Measurements from ENCODE around the gene CEACAM16.
A peak's percentile ranks its signal among the peaks of the same experiment; 100 is the strongest.
"Not testable (repeated sequence)": the region's sequence is repeated elsewhere in the genome, so short reads cannot be mapped to it uniquely, and the experiment has no call there.

The CEACAM16 gene

GRCh38 chr19:44698492-44699201, at the start of gene CEACAM16:
CEACAM16 (plus strand) TSS chr19:44699151; CDS start chr19:44701457, 2,306 bp downstream.
- DNase-seq (ENCODE audit: insufficient read length, low spot score) (no peak), FAIRE-seq (no peak)

GRCh38 chr19:44649578-44650145, 49.3 kb upstream of the CEACAM16 start:
- no peak for DNase-seq (ENCODE audit: insufficient read length, low spot score)
- FAIRE-seq, result no peak

- no peak for FAIRE-seq
- no peak for DNase-seq (ENCODE audit: insufficient read length, low spot score)
These were observed 45.6 kb upstream of the CEACAM16 start for GRCh38 chr19:44653343-44653742.

GRCh38 chr19:44653977-44654774, 44.8 kb upstream of the CEACAM16 start:
- DNase-seq (ENCODE audit: insufficient read length, low spot score) (no peak), FAIRE-seq (no peak)

- FAIRE-seq, result peak; percentile 9
- peak; percentile 64 for DNase-seq (ENCODE audit: insufficient read length, low spot score)
These were observed 41.6 kb upstream of the CEACAM16 start for GRCh38 chr19:44657211-44657921.

- FAIRE-seq, result no peak
- no peak for DNase-seq (ENCODE audit: insufficient read length, low spot score)
These were observed 40.8 kb upstream of the CEACAM16 start for GRCh38 chr19:44658069-44658733.

GRCh38 chr19:44660081-44660480, 38.9 kb upstream of the CEACAM16 start:
- DNase-seq (ENCODE audit: insufficient read length, low spot score) (no peak), FAIRE-seq (no peak)

- DNase-seq (ENCODE audit: insufficient read length, low spot score), result no peak
- FAIRE-seq, result no peak
These were observed 37.7 kb upstream of the CEACAM16 start for GRCh38 chr19:44661205-44661604.

- DNase-seq (ENCODE audit: insufficient read length, low spot score) (no peak), FAIRE-seq (no peak)
These were observed 37.0 kb upstream of the CEACAM16 start for GRCh38 chr19:44661904-44662303.

GRCh38 chr19:44662691-44663385, 36.1 kb upstream of the CEACAM16 start:
- DNase-seq (ENCODE audit: insufficient read length, low spot score), result no peak
- no peak for FAIRE-seq

GRCh38 chr19:44663996-44664395, 35.0 kb upstream of the CEACAM16 start:
- FAIRE-seq (no peak), DNase-seq (ENCODE audit: insufficient read length, low spot score) (no peak)

- no peak for FAIRE-seq
These were observed 34.0 kb upstream of the CEACAM16 start for GRCh38 chr19:44664976-44665375.

GRCh38 chr19:44666852-44667556, 31.9 kb upstream of the CEACAM16 start:
- DNase-seq (ENCODE audit: insufficient read length, low spot score) (no peak), FAIRE-seq (no peak)

More at GRCh38 chr19:44664976-44665375, 34.0 kb upstream of the CEACAM16 start:
- no peak for DNase-seq (ENCODE audit: insufficient read length, low spot score)

- no peak for DNase-seq (ENCODE audit: insufficient read length, low spot score)
- FAIRE-seq, result no peak
These were observed 29.8 kb upstream of the CEACAM16 start for GRCh38 chr19:44668985-44669764.

- not testable (repeated sequence) for DNase-seq (ENCODE audit: insufficient read length, low spot score); FAIRE-seq
These were observed 28.9 kb upstream of the CEACAM16 start for GRCh38 chr19:44670027-44670426.

- DNase-seq (ENCODE audit: insufficient read length, low spot score) (no peak), FAIRE-seq (no peak)
These were observed 27.6 kb upstream of the CEACAM16 start, which contains the start of gene CEACAM19 for GRCh38 chr19:44671400-44671799. CEACAM19 (plus strand) TSS chr19:44671482; CDS start chr19:44671932, 450 bp downstream.

- DNase-seq (ENCODE audit: insufficient read length, low spot score) (no peak), FAIRE-seq (peak; percentile 31)
These were observed 26.7 kb upstream of the CEACAM16 start for GRCh38 chr19:44672226-44672625.

- DNase-seq (ENCODE audit: insufficient read length, low spot score) (no peak), FAIRE-seq (no peak)
These were observed 25.4 kb upstream of the CEACAM16 start for GRCh38 chr19:44673510-44673909.
